Prostate gland (tissue), 2 donors: ENCODE data around the gene GRID1.

Experiments
- CTCF ChIP-seq, 4 experiments: fragments of 200-600 bp in 2 of 4; fragments of 450-650 bp in 2 of 4; sonication (generic) in 2 of 4; IDR thresholded peaks; 1 replicate in 3 of 4; 2 replicates in 1 of 4; pipeline ENCODE4 v1.5.1; 2016 to 2019; ENCODE audit warnings: antibody characterized with exemption in 4 of 4, mild to moderate bottlenecking in 2 of 4, moderate library complexity in 2 of 4
- POLR2A ChIP-seq: fragments of 450-650 bp; IDR thresholded peaks from one replicate; pipeline ENCODE4 v1.6.1; 2016; ENCODE audit warnings: antibody characterized with exemption, mild to moderate bottlenecking

GRCh38 chr10:85623758-85624157 is 742.8 kb downstream of the GRID1 start:
- TF ChIP-seq CTCF (IDR thresholded peaks at IDR 0.05) (no peak), POLR2A (no peak)
